Thoracic aorta (tissue), 2 donors: ENCODE results near the gene RNPEPL1. TPM values are rescaled to one million over a fixed set of nuclear protein-coding genes. Genes with fewer than 3 reads are reported as not detected.

ENCODE experiments used
- ATAC-seq: fragments of 150-250 bp; one replicate; pipeline ENCODE4 v1.8.0; 2017; ENCODE audit warnings: low read depth; ENCODE audit not compliant: insufficient number of reproducible peaks, low FRiP score
- DNase-seq: peaks from one replicate; pipeline ENCODE4 v3.0.0-alpha.2; 2020; ENCODE audit warnings: low spot score
- H3K27ac ChIP-seq, 2 donors: fragments of 200-600 bp; sonication (generic); 1 replicate in 1 of 2; 2 replicates in 1 of 2; pipeline ENCODE4 v1.5.1; 2016; ENCODE audit warnings: mild to moderate bottlenecking in 2 of 2, moderate library complexity in 2 of 2
- H3K27me3 ChIP-seq: fragments of 200-600 bp; sonication (generic); replicated peaks from 2 replicates; pipeline ENCODE4 v1.6.0; 2016; ENCODE audit warnings: mild to moderate bottlenecking; ENCODE audit not compliant: insufficient read depth
- H3K36me3 ChIP-seq: fragments of 200-600 bp; sonication (generic); one replicate; pipeline ENCODE4 v1.5.1; 2016
- H3K4me1 ChIP-seq, 2 donors: fragments of 200-600 bp; sonication (generic); 1 replicate in 1 of 2; 2 replicates in 1 of 2; pipeline versions ENCODE4 v1.5.1 to v1.6.0; 2016; ENCODE audit warnings: low read depth in 2 of 2, mild to moderate bottlenecking in 1 of 2; ENCODE audit not compliant: control insufficient read depth in 1 of 2
- H3K4me3 ChIP-seq: fragments of 200-600 bp; sonication (generic); 2 replicates; pipeline ENCODE4 v1.5.1; 2016; ENCODE audit warnings: mild to moderate bottlenecking
- H3K9me3 ChIP-seq: fragments of 200-600 bp; sonication (generic); 2 replicates; pipeline ENCODE4 v1.5.1; 2016
- CTCF ChIP-seq: fragments of 200-600 bp; sonication (generic); IDR thresholded peaks from one replicate; pipeline ENCODE4 v1.5.1; 2019; ENCODE audit warnings: antibody characterized with exemption
- total RNA-seq, 2 donors: library from RNA; depleted of rRNA; stranded (reverse); fragments of >200 nt; gene quantifications; one replicate each; pipeline versions ENCODE4 v1.1.0 to v1.2.3, GENCODE V29; 2016

Gene RNPEPL1
- total RNA-seq, 2 donors from 2014 or later, result 71.1 to 101 TPM

GRCh38 chr2:240595381-240596079 lies 27.2 kb downstream of the RNPEPL1 start:
- Histone ChIP-seq H3K4me1 (peaks cover 9 to 33% of the 10 kb centered on the region in 2 donors), H3K27me3 (no peaks in the 10 kb centered on the region), H3K4me3 (no peak overlapping the region), H3K27ac (no peak overlapping the region), H3K36me3 (peaks cover 24% of the 10 kb centered on the region), H3K9me3 (no peaks in the 10 kb centered on the region)
- TF ChIP-seq CTCF, result no peak
- DNase-seq (no peak), ATAC-seq (no peak)

- Histone ChIP-seq H3K27ac (no peak overlapping the region), H3K4me3 (peak overlapping the region; percentile 58), H3K9me3 (no peaks in the 10 kb centered on the region), H3K36me3 (peaks cover 19% of the 10 kb centered on the region), H3K4me1 (peaks cover 9 to 33% of the 10 kb centered on the region in 2 donors), H3K27me3 (no peaks in the 10 kb centered on the region)
- no peak for TF ChIP-seq CTCF
- no peak for ATAC-seq
- DNase-seq, result no peak
Measured at GRCh38 chr2:240596080-240596460, 27.8 kb downstream of the RNPEPL1 start.

GRCh38 chr2:240596491-240596931 lies 28.2 kb downstream of the RNPEPL1 start:
- TF ChIP-seq CTCF, result no peak
- ATAC-seq (peak; percentile 44), DNase-seq (peak; percentile 31)
- Histone ChIP-seq H3K9me3 (no peaks in the 10 kb centered on the region), H3K4me3 (peak overlapping the region; percentile 58), H3K36me3 (peaks cover 14% of the 10 kb centered on the region), H3K27me3 (no peaks in the 10 kb centered on the region), H3K4me1 (peaks cover 9 to 33% of the 10 kb centered on the region in 2 donors), H3K27ac (no peak overlapping the region)

GRCh38 chr2:240597054-240597418 lies 28.8 kb downstream of the RNPEPL1 start:
- peaks cover 10% of the 10 kb centered on the region for H3K36me3 ChIP-seq
- no peaks in the 10 kb centered on the region for H3K9me3 ChIP-seq
- H3K4me1 ChIP-seq, result peaks cover 9 to 33% of the 10 kb centered on the region in 2 donors
- DNase-seq (no peak), ATAC-seq (no peak)
- no peak overlapping the region for H3K4me3 ChIP-seq
- H3K27ac ChIP-seq, result no peak overlapping the region
- H3K27me3 ChIP-seq, result no peaks in the 10 kb centered on the region
- TF ChIP-seq CTCF, result no peak

- Histone ChIP-seq H3K4me1 (peaks cover 9 to 33% of the 10 kb centered on the region in 2 donors), H3K27ac (no peak overlapping the region), H3K4me3 (no peak overlapping the region), H3K36me3 (peaks cover 10% of the 10 kb centered on the region), H3K27me3 (no peaks in the 10 kb centered on the region), H3K9me3 (no peaks in the 10 kb centered on the region)
- no peak for TF ChIP-seq CTCF
- ATAC-seq, result no peak
- no peak for DNase-seq
Measured at GRCh38 chr2:240597419-240598181, 29.3 kb downstream of the RNPEPL1 start.
